ENCODE measurements around the gene PCMTD2. TPM values are rescaled to one million over a fixed set of nuclear protein-coding genes. Genes with fewer than 3 reads are reported as not detected.
"Not testable (repeated sequence)": the region's sequence is repeated elsewhere in the genome, so short reads cannot be mapped to it uniquely, and the experiment has no call there.

The PCMTD2 gene
- polyA plus RNA-seq, 3 donors = 26.5 to 49.1 (median 27.6) TPM

DNA sequence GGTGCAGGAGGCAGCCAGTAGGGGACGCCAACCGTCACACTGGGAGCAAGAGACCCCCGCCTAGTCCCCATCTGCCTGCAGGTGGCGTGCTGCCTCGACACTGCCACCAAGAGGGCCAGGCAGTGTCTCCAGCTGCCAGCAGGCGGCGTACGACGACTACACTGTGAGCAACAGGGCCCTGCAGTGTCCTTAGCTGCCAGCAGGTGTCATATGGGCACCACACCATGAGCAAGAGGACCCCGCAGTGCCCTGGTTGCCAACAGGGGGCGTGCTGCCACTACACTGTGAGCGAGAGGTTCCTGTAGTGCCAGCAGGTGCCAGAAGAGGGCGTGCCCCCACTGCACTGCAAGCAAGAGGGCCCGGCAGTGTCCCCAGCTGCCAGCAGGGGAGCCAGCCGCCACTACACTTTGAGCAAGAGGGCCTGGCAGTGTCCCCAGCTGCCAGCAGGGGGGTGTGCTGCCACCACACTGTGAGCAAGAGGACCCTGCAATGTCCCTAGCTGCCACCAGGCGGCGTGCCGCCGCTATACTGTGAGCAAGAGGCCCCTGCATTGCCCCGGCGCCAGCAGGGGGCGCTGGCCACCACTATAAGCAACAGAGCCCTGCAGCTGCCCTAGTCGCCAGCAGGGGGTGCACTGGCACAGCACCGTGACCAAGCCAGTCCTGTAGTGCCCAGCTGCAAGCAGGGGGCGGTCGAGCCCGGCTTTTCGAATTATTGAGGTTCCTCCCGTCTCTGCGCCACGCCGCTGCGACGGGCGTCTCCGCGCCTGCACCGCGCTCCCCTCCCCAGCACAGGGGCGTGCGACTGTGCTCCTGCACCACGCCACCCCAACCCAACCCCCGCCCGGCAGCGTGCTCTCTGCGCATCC is 30.3 kb downstream of the PCMTD2 start:
- H3K79me2 ChIP-seq (ENCODE audit: insufficient read depth, low read length); H3K27me3 Mint-ChIP-seq (ENCODE audit: low read depth in 3 of 3); H3K4me1 Mint-ChIP-seq; H3K4me3 ChIP-seq (replicated peaks in 1 of 3; ENCODE audit: low read depth in 2 of 3, low read length in 3 of 3); H3K27me3 ChIP-seq (ENCODE audit: control insufficient read depth in 2 of 2, insufficient read depth in 2 of 2, low read length in 2 of 2); H3K9ac ChIP-seq (ENCODE audit: insufficient read depth, low read length, poor library complexity, severe bottlenecking); H3K4me1 ChIP-seq (ENCODE audit: control insufficient read depth in 1 of 2, insufficient read depth in 2 of 2, low read length in 2 of 2); H3K27ac Mint-ChIP-seq; H3K27ac ChIP-seq (ENCODE audit: low read depth in 1 of 2, low read length in 2 of 2); H2AFZ ChIP-seq (ENCODE audit: insufficient read depth, low read depth, low read length, poor library complexity, severe bottlenecking); H3K4me3 Mint-ChIP-seq; H4K20me1 ChIP-seq (ENCODE audit: insufficient read depth, low read length); intact Hi-C loops (cut with micrococcal nuclease); H3K36me3 Mint-ChIP-seq; H3K36me3 ChIP-seq (replicated peaks in 1 of 2; ENCODE audit: control insufficient read depth in 1 of 2, insufficient read depth in 2 of 2, low read length in 2 of 2); H3K4me2 ChIP-seq (replicated peaks; ENCODE audit: extremely low read depth, low read length, poor library complexity, severe bottlenecking): not testable (repeated sequence)
- peaks cover 4 to 15% (median 5%) of the 10 kb centered on the region in 7 donors for H3K9me3 Mint-ChIP-seq
- TF ChIP-seq CTCF (IDR thresholded peaks at IDR 0.05) = peak; percentile 86
- DNase-seq = peak; percentile 33 to 60 (median 35)
- H3K9me3 ChIP-seq (replicated peaks in 1 of 2; ENCODE audit: control insufficient read depth in 1 of 2, insufficient read depth in 1 of 2, low read length in 2 of 2) = peaks cover 5 to 13% of the 10 kb centered on the region in 2 donors
- WGBS (ENCODE audit: insufficient coverage) = 86% methylated on average over 37 of the region's 46 CpGs

GRCh38 chr20:64286447-64287263 is 31.1 kb downstream of the PCMTD2 start:
- H3K27ac Mint-ChIP-seq; DNase-seq; H3K9ac ChIP-seq (ENCODE audit: insufficient read depth, low read length, poor library complexity, severe bottlenecking): not testable (repeated sequence)

DNA sequence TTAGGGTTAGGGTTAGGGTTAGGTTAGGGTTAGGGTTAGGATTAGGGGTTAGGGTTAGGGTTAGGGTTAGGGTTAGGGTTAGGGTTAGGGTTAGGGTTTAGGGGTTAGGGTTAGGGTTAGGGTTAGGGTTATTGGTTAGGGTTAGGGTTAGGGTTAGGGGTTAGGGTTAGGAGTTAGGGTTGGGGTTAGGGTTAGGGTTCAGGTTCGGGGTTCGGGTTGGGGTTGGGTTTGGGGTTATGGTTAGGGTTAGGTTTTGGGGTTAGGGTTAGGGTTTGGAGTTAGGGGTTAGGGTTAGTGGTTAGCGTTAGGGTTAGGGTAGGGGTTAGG is 31.7 kb downstream of the PCMTD2 start:
- H4K20me1 ChIP-seq (ENCODE audit: insufficient read depth, low read length); H3K4me1 ChIP-seq (ENCODE audit: control insufficient read depth in 1 of 2, insufficient read depth in 2 of 2, low read length in 2 of 2); H3K4me1 Mint-ChIP-seq; H3K36me3 Mint-ChIP-seq; H3K27me3 ChIP-seq (ENCODE audit: control insufficient read depth in 2 of 2, insufficient read depth in 2 of 2, low read length in 2 of 2); H3K4me3 Mint-ChIP-seq; H3K36me3 ChIP-seq (replicated peaks in 1 of 2; ENCODE audit: control insufficient read depth in 1 of 2, insufficient read depth in 2 of 2, low read length in 2 of 2); H2AFZ ChIP-seq (ENCODE audit: insufficient read depth, low read depth, low read length, poor library complexity, severe bottlenecking); H3K27me3 Mint-ChIP-seq (ENCODE audit: low read depth in 3 of 3); H3K79me2 ChIP-seq (ENCODE audit: insufficient read depth, low read length); DNase-seq; H3K9ac ChIP-seq (ENCODE audit: insufficient read depth, low read length, poor library complexity, severe bottlenecking); H3K27ac Mint-ChIP-seq; H3K4me3 ChIP-seq (replicated peaks in 1 of 3; ENCODE audit: low read depth in 2 of 3, low read length in 3 of 3); H3K4me2 ChIP-seq (replicated peaks; ENCODE audit: extremely low read depth, low read length, poor library complexity, severe bottlenecking); H3K27ac ChIP-seq (ENCODE audit: low read depth in 1 of 2, low read length in 2 of 2); intact Hi-C loops (cut with micrococcal nuclease): not testable (repeated sequence)
- peaks cover 5 to 13% of the 10 kb centered on the region in 2 donors for H3K9me3 ChIP-seq (replicated peaks in 1 of 2; ENCODE audit: control insufficient read depth in 1 of 2, insufficient read depth in 1 of 2, low read length in 2 of 2)
- H3K9me3 Mint-ChIP-seq = peaks cover 4 to 15% (median 5%) of the 10 kb centered on the region in 7 donors
- 100% methylated on average over 1 of the region's 3 CpGs for WGBS (ENCODE audit: insufficient coverage)

More at GRCh38 chr20:64286447-64287263, 31.1 kb downstream of the PCMTD2 start:
- H3K36me3 Mint-ChIP-seq; H3K4me3 Mint-ChIP-seq; H3K36me3 ChIP-seq (replicated peaks in 1 of 2; ENCODE audit: control insufficient read depth in 1 of 2, insufficient read depth in 2 of 2, low read length in 2 of 2); H4K20me1 ChIP-seq (ENCODE audit: insufficient read depth, low read length); H3K27ac ChIP-seq (ENCODE audit: low read depth in 1 of 2, low read length in 2 of 2); H3K79me2 ChIP-seq (ENCODE audit: insufficient read depth, low read length); H3K4me2 ChIP-seq (replicated peaks; ENCODE audit: extremely low read depth, low read length, poor library complexity, severe bottlenecking); H3K27me3 ChIP-seq (ENCODE audit: control insufficient read depth in 2 of 2, insufficient read depth in 2 of 2, low read length in 2 of 2); H3K4me1 Mint-ChIP-seq; H3K4me1 ChIP-seq (ENCODE audit: control insufficient read depth in 1 of 2, insufficient read depth in 2 of 2, low read length in 2 of 2); intact Hi-C loops (cut with micrococcal nuclease); H2AFZ ChIP-seq (ENCODE audit: insufficient read depth, low read depth, low read length, poor library complexity, severe bottlenecking); H3K4me3 ChIP-seq (replicated peaks in 1 of 3; ENCODE audit: low read depth in 2 of 3, low read length in 3 of 3); H3K27me3 Mint-ChIP-seq (ENCODE audit: low read depth in 3 of 3): not testable (repeated sequence)
- peaks cover 5 to 13% of the 10 kb centered on the region in 2 donors for H3K9me3 ChIP-seq (replicated peaks in 1 of 2; ENCODE audit: control insufficient read depth in 1 of 2, insufficient read depth in 1 of 2, low read length in 2 of 2)
- H3K9me3 Mint-ChIP-seq = peaks cover 4 to 15% (median 5%) of the 10 kb centered on the region in 7 donors
- 97% methylated on average over 20 of the region's 30 CpGs for WGBS (ENCODE audit: insufficient coverage)
